Activated T-cell treated with anti-CD3 and anti-CD28 coated beads, Interleukin-2, amount 50 U/mL, for 48 hours (primary cell): Measurements from ENCODE around the gene ISOC2.
"Not testable (repeated sequence)": the region's sequence is repeated elsewhere in the genome, so short reads cannot be mapped to it uniquely, and the experiment has no call there.

Experiments
- DNase-seq, 2 experiments: peaks; one replicate each; pipeline ENCODE4 v3.0.0-alpha.2; 2020

Gene ISOC2

DNA sequence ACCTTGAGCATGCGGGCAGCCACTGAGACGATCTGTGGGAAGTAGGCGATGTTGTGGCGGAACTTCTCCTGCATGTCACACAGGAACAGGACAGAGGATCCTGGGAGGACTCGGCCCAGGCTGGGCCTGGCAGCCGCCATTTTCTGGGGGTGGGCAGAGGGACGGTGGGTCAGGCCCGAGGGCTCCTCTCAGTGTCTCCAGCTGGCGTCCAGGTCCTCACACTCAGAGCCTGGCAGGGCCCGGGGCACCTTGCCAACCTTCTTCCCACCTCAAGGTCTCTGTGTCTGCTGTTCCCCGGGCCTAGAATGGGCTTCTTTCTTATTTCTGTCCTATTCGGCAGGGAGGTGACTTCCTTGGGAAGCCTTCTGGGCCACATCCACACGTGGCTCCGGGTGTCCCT, 5.1 kb downstream of the ISOC2 start:
- no peak for DNase-seq

DNA sequence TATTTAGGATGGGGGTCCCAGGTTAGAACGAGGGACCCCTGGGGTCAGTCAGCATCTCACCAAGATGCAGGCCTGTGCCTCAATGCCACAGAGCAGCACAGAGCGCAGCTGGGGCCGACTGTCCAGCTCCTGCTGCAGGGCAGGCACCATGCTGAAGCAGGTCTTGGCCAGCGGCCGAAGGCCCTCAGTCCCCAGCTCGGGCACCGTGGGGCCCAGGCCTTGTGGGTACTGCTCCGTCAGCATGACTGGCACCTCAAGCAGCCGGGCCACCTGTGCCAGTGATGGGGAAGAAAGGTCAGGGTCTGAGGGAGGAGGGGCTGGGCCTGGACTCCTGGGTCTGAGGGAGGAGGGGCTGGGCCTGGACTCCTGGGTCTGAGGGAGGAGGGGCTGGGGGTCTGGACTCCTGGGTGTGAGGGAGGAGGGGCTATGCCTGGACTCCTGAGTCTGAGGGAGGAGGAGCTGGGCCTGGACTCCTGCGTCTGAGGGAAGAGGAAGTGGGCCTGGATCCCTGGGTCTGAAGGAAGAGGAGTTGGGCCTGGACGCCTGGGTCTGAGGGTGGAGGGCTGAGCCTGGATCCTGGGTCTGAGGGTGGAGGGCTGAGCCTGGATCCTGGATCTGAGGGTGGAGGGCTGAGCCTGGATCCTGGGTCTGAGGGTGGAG, 5.7 kb downstream of the ISOC2 start:
- no peak for DNase-seq

DNA sequence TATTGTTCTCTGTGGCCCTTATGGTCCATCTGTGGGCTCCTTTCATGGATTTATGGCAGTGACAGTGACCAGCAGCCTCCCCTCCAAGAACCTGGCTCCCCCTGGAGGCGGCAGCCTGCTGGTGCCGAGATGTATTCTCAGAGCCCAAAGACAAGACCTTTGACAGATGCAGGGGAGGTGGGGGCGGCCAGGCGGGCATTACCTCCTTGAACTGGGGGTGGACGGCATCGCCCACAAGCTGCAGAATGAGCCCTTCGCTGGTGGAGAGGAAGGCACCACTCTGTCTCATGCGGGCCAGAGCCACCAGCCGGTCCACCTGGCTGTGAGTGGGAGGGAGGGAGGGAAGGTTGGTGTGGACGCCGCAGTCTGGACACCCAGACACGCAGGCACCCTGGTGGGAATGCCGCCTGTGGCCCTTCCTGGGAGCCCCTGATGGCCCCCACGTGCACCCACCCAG, 6.6 kb downstream of the ISOC2 start:
- DNase-seq: peak; percentile 60 to 62

DNA sequence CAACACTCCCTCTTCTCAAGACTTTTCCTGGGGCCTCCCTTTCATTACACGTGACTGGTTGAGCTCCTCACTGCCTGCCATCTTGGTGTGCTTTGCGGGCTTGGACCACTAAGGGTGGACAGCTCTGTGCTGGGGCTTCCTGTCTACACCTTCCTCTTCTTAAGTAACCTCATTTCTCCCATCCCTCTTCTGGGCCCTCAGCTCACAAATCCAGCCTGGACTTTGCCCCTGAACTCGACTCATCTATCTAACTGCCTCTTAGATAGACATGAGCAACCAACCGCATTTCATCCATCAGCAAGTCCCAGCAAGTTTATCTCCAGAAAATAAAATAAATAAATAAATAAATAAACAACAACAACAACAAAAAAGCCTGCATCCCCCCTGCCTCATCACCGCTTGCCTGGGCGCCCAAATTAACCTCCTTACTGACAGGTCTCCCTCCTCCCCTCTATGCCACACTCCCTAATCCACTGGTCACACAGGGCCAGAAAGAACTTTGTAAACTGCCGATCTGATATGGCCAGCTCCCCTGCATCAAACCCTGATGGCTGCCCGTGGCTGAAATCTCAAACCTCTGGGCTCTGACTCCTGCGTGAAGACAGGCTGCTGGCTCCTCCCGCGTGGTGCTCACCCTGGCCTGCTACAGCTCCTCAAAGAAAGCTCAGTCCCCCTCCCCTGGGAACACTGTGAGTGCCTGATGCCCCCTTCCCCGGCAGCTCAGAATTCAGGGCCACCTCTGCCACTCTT, 7.8 kb downstream of the ISOC2 start:
- DNase-seq: no peak

DNA sequence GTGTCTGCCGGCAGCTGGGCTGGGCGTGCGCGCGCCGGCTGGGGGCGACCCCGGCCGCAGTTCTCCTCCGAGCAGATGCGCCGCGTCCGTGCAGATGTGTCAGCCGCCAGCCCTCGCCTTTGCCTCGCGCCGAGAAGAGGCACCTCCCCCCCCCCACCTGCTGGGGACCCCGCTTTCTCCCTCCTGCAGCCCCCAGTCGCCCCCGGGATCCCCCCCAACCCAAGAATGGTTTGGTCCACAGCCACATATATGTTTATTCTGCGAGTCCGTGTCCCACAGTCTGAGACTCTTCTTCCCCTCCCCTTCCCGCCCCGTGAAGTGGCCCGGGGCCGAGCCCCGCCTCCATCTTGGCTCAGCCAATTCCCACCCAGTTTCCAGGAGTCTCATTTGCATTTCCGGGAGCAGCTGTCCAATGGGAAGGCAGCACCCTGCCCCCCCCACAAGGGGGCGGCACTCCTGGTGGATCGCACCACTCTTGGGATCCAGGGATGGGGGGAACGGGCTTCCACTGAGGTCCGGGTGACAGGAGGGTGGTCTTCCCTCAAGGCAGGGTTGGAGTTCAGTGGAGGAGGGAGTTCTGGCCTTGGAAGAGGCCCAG, 8.6 kb downstream of the ISOC2 start:
- DNase-seq: peak; percentile 65 to 68

DNA sequence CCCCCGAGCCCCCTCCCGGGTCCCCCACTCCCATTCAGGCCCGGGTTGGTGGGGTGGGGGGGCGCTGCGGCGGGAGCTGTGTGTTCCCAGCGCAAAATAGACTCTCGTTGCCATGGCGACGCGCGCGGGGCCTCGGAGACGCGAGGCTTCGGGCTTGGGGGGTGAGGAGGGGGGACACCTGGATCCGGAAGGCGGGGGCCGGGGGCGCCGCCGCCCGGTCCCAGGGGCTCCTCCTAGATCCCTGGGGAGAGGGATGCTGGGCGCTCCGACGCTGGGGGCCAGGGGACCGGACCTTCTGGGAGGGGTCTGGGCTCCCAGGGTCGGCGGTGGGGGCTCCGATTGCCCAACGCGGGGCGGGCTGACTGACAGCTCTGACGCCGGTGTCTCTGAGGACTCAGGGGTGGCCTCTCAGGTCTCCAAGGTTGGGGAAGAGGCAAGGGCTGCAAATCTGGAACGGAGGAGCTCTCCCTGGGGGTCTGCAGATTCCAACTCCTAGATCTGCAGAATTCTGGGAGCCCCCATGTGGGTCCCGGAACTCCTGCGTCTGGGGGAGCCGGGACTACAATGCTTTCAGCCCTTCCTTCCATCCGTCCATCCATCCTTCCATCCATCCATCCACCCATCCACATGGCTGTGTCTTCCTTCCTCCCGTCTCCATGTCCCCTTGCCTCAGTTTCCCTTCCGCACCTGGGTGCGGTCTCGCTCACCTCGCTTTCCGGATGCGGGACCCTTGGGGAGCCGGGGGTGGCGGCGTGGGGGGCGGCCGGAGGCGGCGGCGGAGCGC, 9.3 kb downstream of the ISOC2 start:
- no peak for DNase-seq

DNA sequence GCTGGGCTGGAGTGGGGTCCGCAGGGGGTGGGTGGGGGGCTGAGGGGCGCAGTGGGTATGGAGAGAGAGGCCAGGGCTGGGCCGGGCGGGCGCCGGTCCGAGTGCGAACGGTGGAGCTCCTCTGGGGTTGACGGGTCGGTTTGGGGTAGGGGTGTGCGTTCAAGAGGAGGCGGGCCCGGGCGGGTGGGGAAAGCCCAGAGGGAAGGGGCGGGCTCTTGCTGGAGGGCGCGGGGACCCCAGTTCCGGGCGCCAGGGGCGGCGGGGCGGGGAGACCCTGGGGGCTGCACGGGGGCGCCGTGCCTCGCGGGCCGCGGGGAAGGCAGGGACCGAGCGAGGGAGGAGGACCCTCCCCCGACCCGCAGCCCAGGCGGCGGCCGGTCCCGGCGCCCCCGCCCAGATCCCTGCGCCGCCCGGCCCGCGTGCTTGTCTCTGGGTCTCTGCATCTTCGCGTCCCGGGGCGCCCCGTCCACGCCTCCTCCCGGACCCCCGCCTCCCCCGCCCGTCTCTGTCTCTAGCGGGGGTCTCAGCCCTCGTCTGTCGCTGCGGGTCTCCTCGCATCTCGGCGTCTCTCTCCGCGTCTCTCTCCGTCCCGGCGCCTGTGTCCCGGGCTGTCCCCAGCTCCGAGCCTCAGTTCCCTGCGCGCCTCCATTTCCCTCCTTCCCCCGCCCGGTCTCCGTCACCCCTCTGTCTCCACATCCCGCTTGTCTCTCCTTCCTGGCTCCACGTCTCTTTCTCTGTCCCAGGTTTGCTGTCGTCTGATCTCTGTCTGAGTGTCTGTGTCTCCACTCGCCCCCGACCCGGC, 10.1 kb downstream of the ISOC2 start:
- peak in 1 of 2 experiments; percentile 41 for DNase-seq

DNA sequence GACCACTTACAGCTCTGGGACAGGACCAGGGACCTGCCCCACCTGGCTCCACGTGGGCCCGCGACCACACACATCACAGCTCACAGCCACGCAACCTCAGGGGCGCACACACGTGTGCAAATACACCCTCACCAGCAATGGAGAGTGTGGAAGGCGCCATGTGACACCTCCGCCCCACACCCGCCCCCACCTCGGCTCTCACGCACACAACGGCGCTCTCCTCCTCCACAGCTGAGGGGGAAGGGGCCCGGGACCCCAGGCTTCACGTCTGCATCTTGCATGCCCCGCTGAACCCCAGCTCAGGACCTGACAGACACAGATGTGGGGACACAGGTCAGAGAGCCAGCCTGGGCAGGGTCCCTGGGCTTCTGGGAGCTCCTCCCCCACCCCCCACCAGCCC, 12.0 kb downstream of the ISOC2 start:
- no peak for DNase-seq

DNA sequence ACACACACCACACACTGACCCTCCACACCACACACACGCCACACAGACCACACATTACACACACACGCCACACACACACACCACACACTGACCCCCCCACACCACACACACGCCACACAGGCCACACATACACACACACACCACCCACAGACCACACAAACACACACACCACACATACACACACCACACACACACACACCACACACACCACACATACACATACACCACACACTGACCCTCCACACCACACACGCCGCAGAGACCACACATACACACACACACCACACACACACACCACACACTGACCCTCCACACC, 13.3 kb downstream of the ISOC2 start:
- not testable (repeated sequence) for DNase-seq

DNA sequence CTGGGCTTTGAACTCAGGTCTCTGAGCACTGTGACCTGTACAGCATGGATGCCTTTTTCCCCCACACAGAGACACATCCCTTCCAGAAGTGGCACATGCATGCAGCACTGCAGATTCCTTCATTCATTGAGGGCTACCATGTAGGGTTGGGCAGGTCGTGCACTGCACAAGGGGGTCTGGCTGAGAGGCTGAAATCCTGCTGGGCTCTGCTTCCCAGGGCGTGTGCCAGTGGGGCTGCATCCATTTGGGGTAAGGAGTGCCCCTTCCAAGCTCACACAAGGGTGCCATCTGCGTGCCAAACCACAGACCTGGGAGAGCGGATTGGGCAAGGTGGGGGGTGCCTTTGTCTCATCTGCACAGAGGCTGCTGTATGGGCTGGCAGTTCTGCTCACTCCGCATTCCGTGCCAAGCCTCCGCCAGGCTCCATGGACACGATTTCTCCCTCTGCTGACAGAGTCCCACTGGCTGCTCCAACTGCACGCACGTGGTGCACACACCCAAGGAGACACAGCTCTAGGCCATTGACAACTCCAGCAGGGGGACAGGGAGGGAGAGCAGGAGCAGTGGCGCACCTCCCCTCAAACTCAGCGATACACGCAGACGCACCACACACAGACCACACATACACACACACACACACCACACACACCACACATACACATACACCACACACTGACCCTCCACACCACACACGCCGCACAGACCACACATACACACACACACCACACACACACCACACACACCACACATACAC, 13.8 kb downstream of the ISOC2 start:
- DNase-seq: no peak

DNA sequence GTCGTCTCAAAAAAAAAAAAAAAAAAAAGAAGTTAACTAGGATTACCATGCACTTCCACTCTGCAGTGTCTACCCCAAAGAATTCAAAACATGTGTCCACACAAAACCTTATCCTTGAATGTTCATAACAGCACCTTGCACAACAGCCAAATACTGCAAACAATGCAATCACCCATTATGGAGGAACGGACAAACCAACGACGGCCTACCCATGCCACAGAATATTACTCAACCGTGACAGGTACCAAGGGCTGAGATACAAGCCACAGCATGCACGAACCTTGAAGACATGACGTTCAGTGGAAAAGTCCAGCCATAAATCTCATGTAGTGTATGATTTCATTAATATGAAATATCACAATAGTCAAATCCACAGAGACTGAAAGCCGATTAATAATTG, 15.4 kb downstream of the ISOC2 start:
- DNase-seq: no peak

DNA sequence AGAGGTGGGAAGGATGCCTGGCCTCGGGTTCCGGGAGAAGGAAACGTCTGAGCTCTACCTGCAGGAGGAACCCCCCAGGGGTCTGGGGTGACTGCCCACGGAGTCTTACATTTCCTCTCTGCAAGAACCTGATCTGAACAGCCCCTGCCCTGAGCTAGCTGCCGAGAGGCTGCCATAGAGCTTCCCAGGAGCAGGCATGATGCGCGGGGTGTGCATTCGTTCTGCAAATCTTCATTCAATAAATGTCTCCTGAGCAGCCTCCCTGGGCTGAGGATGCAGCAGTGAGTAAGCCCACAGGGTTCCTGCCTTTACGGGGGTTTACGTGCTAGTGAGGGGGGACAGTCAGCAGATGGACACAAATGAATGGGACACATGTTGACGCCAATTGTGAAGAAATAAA, 16.8 kb downstream of the ISOC2 start:
- DNase-seq: no peak

DNA sequence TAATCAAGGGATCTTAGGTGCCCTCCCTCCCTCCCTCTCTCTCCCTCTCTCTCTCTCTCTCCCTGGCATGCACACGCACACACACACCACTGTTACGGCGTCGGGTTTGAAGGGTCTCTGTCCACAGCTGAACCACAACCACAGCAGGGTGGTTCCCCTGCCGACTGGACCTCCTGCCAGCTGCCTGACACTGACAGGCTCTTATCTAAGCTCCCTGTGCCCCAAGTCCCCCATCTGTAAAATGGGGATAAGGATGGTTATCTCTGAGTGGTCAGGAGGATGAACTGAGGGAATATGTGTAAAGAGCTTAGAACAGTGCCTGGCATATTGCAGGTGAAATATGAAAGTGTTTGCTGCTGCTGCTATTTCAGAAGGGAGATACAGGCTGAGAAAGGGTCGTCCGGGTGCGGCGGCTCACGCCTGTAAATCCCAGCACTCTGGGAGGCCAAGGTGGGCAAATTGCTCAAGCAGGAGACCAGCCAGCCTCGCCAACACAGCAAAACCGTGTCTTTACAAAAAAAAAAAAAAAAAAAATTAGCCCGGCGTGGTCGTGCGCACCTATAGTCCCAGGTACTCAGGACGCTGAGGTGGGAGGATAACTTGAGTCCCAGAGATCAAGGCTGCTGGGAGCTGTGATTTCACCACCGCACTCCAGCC, 17.5 kb downstream of the ISOC2 start:
- DNase-seq: no peak

DNA sequence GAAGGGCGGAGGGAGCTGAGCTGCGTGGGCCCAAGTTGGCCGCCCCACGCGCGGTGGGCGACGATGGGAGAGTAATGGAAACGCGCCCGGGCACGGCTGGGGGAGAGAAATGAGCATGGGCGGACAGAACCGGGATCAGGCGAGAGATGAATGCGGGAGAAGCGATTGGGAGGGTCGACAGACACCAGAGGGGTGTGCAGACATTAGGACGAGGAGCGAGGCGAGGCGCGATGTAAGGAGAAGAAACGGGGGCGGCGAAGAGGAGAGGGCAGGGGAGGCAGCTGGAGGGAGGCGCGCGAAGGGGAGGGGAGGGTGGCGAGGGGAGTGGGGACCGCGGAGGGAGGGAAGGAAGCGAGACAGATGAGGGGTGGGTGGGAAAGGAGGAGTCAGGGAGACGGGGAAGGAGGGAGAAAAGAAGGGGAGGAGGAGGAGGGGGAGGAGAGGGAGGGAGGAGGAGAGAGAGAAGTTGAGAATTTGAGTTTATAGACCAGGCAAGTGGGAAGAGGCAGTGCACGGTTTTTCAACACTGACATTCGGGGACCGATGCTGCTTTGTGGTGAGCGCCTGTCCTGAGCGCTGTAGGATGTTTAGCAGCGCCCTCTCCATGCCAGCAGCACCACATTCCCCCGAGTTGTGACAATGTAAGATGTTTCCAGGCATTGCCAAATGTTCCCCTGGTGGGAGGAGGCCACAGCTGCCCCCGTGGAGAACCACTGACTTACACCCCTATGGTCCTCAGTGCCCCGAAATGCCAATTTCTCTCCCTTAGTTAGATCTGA, 18.2 kb downstream of the ISOC2 start, which contains the start of gene SHISA7:
Gene SHISA7, minus strand, starts transcription at position 256 of the 779 bp plus-strand sequence. CDS start 437 bp downstream, outside the sequence.
- DNase-seq: no peak

DNA sequence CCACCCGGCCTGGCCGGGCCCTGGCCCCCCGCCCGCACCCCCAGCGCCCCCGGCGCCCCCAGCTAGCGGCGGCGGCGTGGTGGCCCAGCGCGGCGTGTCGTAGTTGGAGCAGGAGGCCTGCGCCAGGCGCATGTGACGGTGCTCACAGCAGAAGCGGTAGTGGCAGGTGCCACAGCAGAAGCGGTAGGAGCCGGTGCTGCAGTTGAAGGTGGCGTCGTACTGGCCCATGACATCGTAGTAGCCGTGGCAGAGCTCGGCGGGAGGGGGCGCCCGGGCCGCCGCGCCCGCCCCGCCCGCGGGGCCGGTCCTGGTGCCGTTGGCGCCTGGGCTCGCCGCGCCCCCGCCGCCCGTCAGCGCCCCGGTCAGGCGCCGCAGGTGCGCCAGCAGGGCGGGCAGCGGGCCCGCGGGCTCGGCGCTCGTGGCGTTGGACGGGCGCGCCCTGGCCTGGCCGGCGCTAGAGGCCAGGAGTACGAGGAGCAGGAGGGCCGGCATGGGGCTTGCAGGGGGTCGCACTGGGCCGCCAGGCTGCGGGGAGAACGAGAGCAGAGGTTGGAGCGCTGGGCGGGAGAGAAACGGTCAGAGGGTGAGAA, 19.0 kb downstream of the ISOC2 start:
- no peak for DNase-seq

DNA sequence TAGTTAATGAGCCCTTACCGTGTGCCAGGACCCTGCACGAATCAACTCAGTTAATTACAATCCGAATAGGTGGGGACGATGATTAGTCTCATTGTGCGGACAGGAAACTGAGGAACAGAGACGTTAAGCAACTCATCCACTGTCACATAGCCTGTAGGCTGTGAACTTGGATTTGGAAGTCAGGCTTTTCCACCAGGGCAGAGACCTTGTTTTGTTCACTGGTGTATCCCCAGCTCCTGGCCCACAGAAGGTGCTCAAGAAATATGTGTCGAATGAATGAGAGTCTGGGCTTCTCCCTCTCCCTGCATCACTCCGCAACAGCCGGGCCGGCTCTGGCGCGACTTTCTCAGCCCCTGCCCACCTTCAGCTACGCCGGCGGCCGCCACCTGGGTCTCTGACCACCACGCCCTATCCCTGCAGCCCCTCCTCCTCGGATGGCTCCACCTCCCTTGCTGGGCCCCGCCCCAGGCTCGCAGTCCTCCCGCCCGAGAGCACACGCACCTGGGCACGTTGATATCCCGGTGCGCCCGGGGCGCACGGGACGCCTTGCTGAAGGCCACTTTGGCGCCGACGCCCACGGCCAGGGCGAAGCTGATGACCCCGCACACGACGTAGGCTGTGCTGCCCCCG, 19.6 kb downstream of the ISOC2 start:
- peak in 1 of 2 experiments; percentile 54 for DNase-seq

DNA sequence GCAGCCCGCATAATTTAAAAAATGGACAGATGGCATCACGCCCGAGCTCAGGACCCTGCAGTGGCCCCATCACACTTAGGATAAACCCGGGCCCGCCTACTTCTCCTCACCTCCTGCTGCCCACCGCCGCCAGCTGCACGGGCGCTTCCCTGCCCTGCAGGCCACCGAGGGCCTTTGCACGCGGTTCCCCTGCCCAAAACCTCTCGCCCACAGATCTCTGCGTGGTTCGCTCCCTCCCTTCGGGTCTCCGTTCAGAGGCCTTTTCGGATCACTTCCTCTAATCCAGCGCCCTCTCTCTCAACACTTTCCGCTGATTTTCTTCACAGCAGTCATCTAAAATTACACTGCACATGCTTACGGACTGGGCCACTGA, 20.1 kb downstream of the ISOC2 start:
- no peak for DNase-seq

DNA sequence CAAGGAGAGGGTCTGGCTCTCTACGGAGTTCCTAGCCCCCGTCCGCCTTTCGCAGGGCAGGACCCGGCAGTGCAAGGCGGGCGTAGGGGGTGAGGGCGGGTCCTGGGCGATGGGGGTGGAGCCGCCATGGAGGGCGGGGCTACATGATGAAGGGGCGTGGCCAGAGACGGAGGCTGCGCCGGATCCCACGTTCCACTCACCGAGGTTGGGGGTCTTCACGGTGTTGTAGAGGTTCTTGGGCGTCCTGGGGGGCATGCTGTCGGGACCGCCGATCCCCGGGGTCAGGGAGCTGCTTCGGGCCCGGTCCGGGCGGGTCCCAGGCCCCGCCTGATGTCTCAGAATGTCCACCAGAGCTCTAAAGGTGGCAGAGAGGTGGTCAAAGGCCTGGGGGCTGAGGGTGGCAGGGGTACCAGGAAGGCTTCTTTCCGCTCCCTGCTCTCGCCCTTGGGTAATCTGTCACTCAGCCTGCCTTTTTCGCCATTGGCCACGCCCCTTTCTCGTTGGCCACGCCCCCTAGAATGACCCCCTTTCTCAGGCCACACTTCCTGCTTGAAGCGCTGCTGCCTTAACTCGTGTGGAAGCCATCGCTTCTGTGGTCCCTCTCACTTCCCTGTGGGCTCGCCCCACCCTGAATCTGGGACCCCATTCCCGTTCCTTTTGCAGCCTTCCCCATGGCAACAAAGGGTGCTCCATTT, 20.9 kb downstream of the ISOC2 start:
- peak in 1 of 2 experiments; percentile 55 for DNase-seq

DNA sequence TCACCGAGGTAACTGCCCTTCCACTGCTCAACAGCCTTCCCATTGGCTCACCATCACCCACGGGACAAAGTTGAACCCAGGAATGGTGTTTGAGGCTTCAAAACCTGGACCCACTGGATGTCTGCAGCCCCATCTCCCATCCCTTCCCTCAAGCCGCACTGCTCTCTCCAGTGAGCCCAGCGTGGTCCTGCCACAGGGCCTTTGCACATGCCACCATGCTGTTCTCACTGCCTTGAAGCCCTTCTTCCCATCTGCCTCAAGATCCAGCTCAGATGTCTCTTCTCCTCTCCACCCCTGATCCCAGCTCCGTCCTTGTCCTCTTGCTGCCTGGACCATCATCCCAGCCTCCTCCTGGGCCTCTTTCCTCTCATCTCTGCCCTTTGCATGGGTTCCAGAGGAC, 22.4 kb downstream of the ISOC2 start:
- DNase-seq: no peak
